ENCODE data around the gene RAPGEF5. TPM values are rescaled to one million over a fixed set of nuclear protein-coding genes. Genes with fewer than 3 reads are reported as not detected.

RAPGEF5 gene
- total RNA-seq, 1 experiment from 2014 or later = 13.3 TPM

- H3K9me3 ChIP-seq (ENCODE audit: control insufficient read depth, low read depth, low read length) = no peaks in the 10 kb centered on the region
- no peak overlapping the region for H3K56ac ChIP-seq (ENCODE audit: insufficient read length, low read depth, low read length)
- H3K9ac ChIP-seq (ENCODE audit: extremely low read depth, insufficient read length, low read length) = no peak overlapping the region
- no peak overlapping the region for H2BK5ac ChIP-seq (ENCODE audit: insufficient read length, low read length)
- no peak overlapping the region for H3K4me2 ChIP-seq (ENCODE audit: insufficient read depth, insufficient read length, low read length)
- H3K27ac ChIP-seq (ENCODE audit: insufficient read length, low read depth, low read length) = no peak overlapping the region
- Mint-ChIP-seq H3K27ac (peak overlapping the region; percentile 16 to 70 (median 22); a peak in 5 of 7 replicates), H3K4me3 (no peak overlapping the region; a peak in 1 of 5 replicates), H3K27me3 (ENCODE audit: low read depth) (no peaks in the 10 kb centered on the region), H3K4me1 (peaks cover 69 to 71% of the 10 kb centered on the region in 2 experiments), H3K9me3 (no peaks in the 10 kb centered on the region), H3K36me3 (ENCODE audit: insufficient read depth in 1 of 3, low read depth in 3 of 3) (peaks cover 0 to 2% (median 0%) of the 10 kb centered on the region in 3 experiments; a peak in 1 of 7 replicates)
- H2BK20ac ChIP-seq (ENCODE audit: low read depth, low read length, poor library complexity, severe bottlenecking) = no peak overlapping the region
- H4K91ac ChIP-seq (ENCODE audit: insufficient read length, low read depth, low read length) = no peak overlapping the region
- H2AFZ ChIP-seq (ENCODE audit: low read length) = no peak overlapping the region
- peaks cover 22% of the 10 kb centered on the region; the same call in 1 of the 2 replicates for H3K4me1 ChIP-seq (ENCODE audit: insufficient read depth, low read length)
- no peak overlapping the region for H4K5ac ChIP-seq (ENCODE audit: insufficient read length, low read depth, low read length)
- H3T11ph ChIP-seq (ENCODE audit: low read length) = peak overlapping the region; percentile 53
- H3K27me3 ChIP-seq (ENCODE audit: insufficient read depth, low read length) = no peaks in the 10 kb centered on the region
- H3K14ac ChIP-seq (ENCODE audit: insufficient read depth, low read length) = no peak overlapping the region
- H2BK120ac ChIP-seq (ENCODE audit: low read depth, low read length, poor library complexity, severe bottlenecking) = no peak overlapping the region
- peaks cover 7% of the 10 kb centered on the region; the same call in 1 of the 2 replicates for H3K79me2 ChIP-seq (ENCODE audit: insufficient read depth, low read length)
- H4K20me1 ChIP-seq (ENCODE audit: control insufficient read depth, insufficient read depth, insufficient read length) = no peaks in the 10 kb centered on the region
- no peak overlapping the region for H4K8ac ChIP-seq (replicated peaks; ENCODE audit: insufficient read length, low read depth, low read length)
- no peak for TF ChIP-seq CTCF (conservative IDR thresholded peaks at IDR 0.05)
- no peak overlapping the region for H3K4ac ChIP-seq (ENCODE audit: low read depth, low read length)
- H2BK12ac ChIP-seq (ENCODE audit: insufficient read length, low read depth, low read length) = no peak overlapping the region
- no peaks in the 10 kb centered on the region for H3K23me2 ChIP-seq (ENCODE audit: insufficient read length, low read depth, low read length, poor library complexity, severe bottlenecking)
- H2BK15ac ChIP-seq (ENCODE audit: low read depth, low read length) = no peak overlapping the region
- no peak overlapping the region for H3K23ac ChIP-seq (ENCODE audit: insufficient read length, low read depth, low read length)
- no peaks in the 10 kb centered on the region for H3K79me1 ChIP-seq (ENCODE audit: insufficient read depth, low read depth, low read length, poor library complexity, severe bottlenecking)
- no peak overlapping the region for H2AK5ac ChIP-seq (ENCODE audit: insufficient read length, low read length)
- no peak for DNase-seq
- peak overlapping the region; percentile 64 for H3K18ac ChIP-seq (ENCODE audit: insufficient read length, low read depth, low read length)
- WGBS (ENCODE audit: extremely low coverage, insufficient read length, low lambda C conversion rate) = no CpG with 5 or more reads among the region's 4 CpGs
These were observed 27.0 kb downstream of the RAPGEF5 start for GRCh38 chr7:22329816-22330524.

Data from H9 (cell line).